ENCODE data around the gene DMXL1.

GRCh38 chr5:119088438-119088837 is 17.6 kb downstream of the DMXL1 start:
- TF ChIP-seq, protein P1, sequence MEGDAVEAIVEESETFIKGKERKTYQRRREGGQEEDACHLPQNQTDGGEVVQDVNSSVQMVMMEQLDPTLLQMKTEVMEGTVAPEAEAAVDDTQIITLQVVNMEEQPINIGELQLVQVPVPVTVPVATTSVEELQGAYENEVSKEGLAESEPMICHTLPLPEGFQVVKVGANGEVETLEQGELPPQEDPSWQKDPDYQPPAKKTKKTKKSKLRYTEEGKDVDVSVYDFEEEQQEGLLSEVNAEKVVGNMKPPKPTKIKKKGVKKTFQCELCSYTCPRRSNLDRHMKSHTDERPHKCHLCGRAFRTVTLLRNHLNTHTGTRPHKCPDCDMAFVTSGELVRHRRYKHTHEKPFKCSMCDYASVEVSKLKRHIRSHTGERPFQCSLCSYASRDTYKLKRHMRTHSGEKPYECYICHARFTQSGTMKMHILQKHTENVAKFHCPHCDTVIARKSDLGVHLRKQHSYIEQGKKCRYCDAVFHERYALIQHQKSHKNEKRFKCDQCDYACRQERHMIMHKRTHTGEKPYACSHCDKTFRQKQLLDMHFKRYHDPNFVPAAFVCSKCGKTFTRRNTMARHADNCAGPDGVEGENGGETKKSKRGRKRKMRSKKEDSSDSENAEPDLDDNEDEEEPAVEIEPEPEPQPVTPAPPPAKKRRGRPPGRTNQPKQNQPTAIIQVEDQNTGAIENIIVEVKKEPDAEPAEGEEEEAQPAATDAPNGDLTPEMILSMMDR (IDR thresholded peaks at IDR 0.05) = no peak
- no peak for TF ChIP-seq POLR2AphosphoS5 (IDR thresholded peaks at IDR 0.05)

All from breast epithelium (tissue), 3 donors.